PC-9 (cell line): ENCODE results near the gene NBPF11.
"Not testable (repeated sequence)": the region's sequence is repeated elsewhere in the genome, so short reads cannot be mapped to it uniquely, and the experiment has no call there.

ENCODE experiments used
- CTCF ChIP-seq: fragments of 200-600 bp; sonication (generic); conservative IDR thresholded peaks from 2 replicates; pipeline ENCODE4 v1.6.1; 2017; ENCODE audit warnings: mixed run types, antibody characterized with exemption, mild to moderate bottlenecking, moderate library complexity
- EZH2 ChIP-seq: fragments of 200-600 bp; sonication (generic); IDR thresholded peaks from 2 replicates; pipeline ENCODE4 v1.8.0; 2017; ENCODE audit warnings: antibody characterized with exemption, low read depth

DNA sequence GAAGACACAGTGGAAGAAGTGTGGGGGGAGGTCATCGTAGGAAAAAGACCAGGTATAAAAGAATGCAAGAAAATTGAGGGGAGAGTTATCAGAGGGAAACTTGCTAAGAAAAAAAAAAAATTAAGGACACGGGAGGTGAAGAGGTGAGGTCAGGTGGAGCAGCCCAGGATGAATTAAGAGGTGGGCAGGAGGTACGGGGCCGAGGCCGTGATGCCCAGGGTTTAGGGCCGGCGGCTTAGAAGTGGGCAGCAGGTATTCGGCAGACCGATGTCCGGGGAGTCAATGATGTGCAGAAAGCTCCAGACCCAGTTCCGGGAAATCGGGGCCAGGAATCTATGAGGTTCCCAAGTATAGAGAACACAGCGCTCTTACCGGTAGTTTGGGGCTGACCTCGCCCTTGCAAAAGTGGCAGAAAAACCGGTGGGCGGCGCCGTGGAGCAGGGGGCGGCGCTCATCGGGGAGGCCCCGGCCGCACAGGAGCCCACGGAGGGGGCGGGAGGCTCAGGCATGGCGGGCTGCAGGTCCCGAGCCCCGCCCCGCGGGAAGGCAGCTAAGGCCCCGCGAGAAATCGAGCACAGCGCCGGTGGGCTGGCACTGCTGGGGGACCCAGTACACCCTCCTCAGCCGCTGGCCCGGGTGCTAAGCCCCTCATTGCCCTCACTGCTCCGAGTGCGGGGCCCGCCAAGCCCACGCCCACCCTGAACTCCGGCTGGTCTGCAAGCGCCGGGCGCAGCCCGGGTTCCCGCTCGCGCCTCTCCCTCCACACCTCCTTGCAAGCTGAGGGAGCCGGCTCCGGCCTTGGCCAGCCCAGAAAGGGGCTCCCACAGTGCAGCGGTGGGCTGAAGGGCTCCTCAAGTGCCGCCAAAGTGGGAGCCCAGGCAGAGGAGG lies 73.2 kb downstream of the NBPF11 start:
- TF ChIP-seq CTCF, EZH2: not testable (repeated sequence)
